ENCODE measurements around the gene ZNF609.

- TF ChIP-seq EZH2 (IDR thresholded peaks at IDR 0.05) (no peak), CTCF (IDR thresholded peaks at IDR 0.05) (no peak), EZH2phosphoT487 (IDR thresholded peaks at IDR 0.05) (no peak)
Measured at GRCh38 chr15:64647367-64647766, 187.0 kb downstream of the ZNF609 start.

Measured in neural progenitor cell (in vitro differentiated cells).